Body of pancreas (tissue), 4 donors: Measurements from ENCODE around the gene RXRA.

Experiments used
- POLR2A ChIP-seq, 3 donors: fragments of 450-650 bp; IDR thresholded peaks; one replicate each; pipeline ENCODE4 v1.6.1; 2016; ENCODE audit warnings: antibody characterized with exemption in 3 of 3, mild to moderate bottlenecking in 2 of 3
- TF ChIP-seq, protein P1 (sequence below), 7 experiments: fragments of 450-650 bp in 4 of 7; fragments of 200-600 bp in 3 of 7; sonication (generic) in 3 of 7; IDR thresholded peaks; one replicate each; pipeline ENCODE4 v1.5.1; 2016 to 2019; ENCODE audit warnings: antibody characterized with exemption in 7 of 7

DNA sequence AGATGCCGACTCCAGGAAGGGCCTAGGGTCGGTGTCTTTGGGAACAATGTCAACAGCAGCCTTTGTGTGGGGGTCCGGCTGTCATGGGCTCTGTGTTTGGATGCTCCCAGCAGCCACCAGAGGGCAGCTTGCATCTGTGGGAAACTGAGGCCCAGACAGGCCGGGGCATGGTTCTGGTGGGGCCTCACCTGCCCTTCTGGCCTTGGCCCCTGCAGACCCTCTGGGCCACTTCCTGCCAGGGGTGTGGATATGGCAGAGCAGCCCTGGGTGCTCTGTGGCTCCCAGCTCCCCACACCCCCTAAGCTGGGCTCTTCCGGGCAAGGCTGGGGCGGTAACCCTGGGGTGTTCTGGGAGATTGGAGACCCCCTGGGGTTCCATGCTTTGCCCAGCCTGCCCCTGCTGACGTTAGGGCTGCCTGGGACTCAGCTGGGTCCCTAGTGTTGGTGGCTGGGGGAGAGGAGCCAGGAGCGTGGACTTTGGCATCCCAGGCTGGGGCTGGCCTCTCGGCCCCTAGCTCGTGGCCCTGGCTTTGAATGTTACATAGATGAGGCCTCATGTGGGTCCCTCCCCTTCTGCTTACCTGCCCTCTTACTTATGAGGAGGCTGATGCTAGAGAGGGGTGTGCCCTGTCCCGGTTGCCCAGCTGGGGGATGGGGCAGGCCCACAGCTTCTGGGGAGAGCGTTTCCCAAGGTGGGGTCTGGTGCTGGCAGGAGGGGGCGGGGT, 38.3 kb downstream of the RXRA start:
- no peak for TF ChIP-seq POLR2A (IDR thresholded peaks at IDR 0.05)
- TF ChIP-seq, protein P1, sequence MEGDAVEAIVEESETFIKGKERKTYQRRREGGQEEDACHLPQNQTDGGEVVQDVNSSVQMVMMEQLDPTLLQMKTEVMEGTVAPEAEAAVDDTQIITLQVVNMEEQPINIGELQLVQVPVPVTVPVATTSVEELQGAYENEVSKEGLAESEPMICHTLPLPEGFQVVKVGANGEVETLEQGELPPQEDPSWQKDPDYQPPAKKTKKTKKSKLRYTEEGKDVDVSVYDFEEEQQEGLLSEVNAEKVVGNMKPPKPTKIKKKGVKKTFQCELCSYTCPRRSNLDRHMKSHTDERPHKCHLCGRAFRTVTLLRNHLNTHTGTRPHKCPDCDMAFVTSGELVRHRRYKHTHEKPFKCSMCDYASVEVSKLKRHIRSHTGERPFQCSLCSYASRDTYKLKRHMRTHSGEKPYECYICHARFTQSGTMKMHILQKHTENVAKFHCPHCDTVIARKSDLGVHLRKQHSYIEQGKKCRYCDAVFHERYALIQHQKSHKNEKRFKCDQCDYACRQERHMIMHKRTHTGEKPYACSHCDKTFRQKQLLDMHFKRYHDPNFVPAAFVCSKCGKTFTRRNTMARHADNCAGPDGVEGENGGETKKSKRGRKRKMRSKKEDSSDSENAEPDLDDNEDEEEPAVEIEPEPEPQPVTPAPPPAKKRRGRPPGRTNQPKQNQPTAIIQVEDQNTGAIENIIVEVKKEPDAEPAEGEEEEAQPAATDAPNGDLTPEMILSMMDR (IDR thresholded peaks at IDR 0.05), result no peak
